ENCODE results near the gene ACTRT2.

The ACTRT2 gene

DNA sequence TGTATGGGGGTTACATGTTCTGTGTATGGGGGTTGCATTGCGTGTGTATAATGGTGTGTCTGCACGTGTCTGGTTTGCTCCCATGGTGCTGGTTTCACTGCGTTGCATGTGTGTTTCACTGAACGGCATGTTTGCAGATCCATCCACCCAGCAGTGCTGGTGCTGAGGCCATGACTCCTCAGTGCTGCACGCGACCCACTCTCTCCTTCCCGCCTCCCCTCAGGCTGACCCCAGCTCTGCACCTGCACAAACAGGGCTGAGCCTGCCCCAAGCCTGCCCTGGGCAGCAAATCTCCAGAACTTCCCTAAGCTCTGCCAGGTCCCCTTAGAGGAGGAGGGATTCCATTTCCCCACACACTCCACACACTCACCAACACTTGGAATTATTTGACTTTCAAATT is 18.7 kb downstream of the ACTRT2 start:
- Histone ChIP-seq H3K27me3 (ENCODE audit: control insufficient read depth in 2 of 2, insufficient read depth in 2 of 2, low read length in 2 of 2) (no peaks in the 10 kb centered on the region), H3K4me3 (ENCODE audit: low read length in 2 of 2) (no peak overlapping the region), H3K36me3 (ENCODE audit: control insufficient read depth in 2 of 2, insufficient read depth in 2 of 2, low read length in 2 of 2) (no peaks in the 10 kb centered on the region), H3K9me3 (ENCODE audit: control insufficient read depth in 2 of 2, low read length in 2 of 2) (no peaks in the 10 kb centered on the region), H3K27ac (ENCODE audit: low read depth in 2 of 2, low read length in 2 of 2) (no peak overlapping the region), H3K9ac (ENCODE audit: low read depth in 1 of 2, low read length in 2 of 2) (no peak overlapping the region), H3K4me1 (ENCODE audit: control insufficient read depth in 2 of 2, insufficient read depth in 2 of 2, low read length in 2 of 2) (no peaks in the 10 kb centered on the region)

GRCh38 chr1:3042481-3042880 is 21.2 kb downstream of the ACTRT2 start:
- no peak overlapping the region for H3K9ac ChIP-seq (ENCODE audit: low read depth in 1 of 2, low read length in 2 of 2)
- no peaks in the 10 kb centered on the region for H3K4me1 ChIP-seq (ENCODE audit: control insufficient read depth in 2 of 2, insufficient read depth in 2 of 2, low read length in 2 of 2)
- H3K4me3 ChIP-seq (ENCODE audit: low read length in 2 of 2) = no peak overlapping the region

DNA sequence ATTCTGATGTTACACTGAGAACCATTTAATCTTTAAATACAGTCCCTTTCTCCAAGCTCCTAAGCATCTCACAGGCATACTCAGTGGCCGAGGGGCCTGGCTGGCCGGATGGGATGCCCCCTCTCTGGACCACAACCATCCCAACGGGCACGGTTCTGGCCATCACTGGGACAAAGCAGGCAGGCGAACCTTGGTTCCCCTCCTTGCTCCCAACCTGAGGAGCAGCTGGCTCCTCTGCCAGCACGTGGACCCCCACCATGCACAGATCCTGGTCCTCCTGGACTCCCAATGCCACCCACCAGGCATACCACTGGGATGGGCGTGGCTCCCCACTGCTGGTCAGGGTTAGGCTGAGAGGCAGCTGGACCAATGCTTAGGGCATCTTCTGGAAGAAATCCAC is 27.9 kb downstream of the ACTRT2 start:
- Histone ChIP-seq H3K9me3 (ENCODE audit: control insufficient read depth in 2 of 2, low read length in 2 of 2) (no peaks in the 10 kb centered on the region), H3K27ac (ENCODE audit: low read depth in 2 of 2, low read length in 2 of 2) (no peak overlapping the region), H3K36me3 (ENCODE audit: control insufficient read depth in 2 of 2, insufficient read depth in 2 of 2, low read length in 2 of 2) (no peaks in the 10 kb centered on the region), H3K4me1 (ENCODE audit: control insufficient read depth in 2 of 2, insufficient read depth in 2 of 2, low read length in 2 of 2) (no peaks in the 10 kb centered on the region), H3K4me3 (ENCODE audit: low read length in 2 of 2) (no peak overlapping the region), H3K27me3 (ENCODE audit: control insufficient read depth in 2 of 2, insufficient read depth in 2 of 2, low read length in 2 of 2) (peaks cover 0 to 3% of the 10 kb centered on the region in 2 donors), H3K9ac (ENCODE audit: low read depth in 1 of 2, low read length in 2 of 2) (no peak overlapping the region)

More at GRCh38 chr1:3042481-3042880, 21.2 kb downstream of the ACTRT2 start:
- H3K27ac ChIP-seq (ENCODE audit: low read depth in 2 of 2, low read length in 2 of 2) = no peak overlapping the region
- H3K9me3 ChIP-seq (ENCODE audit: control insufficient read depth in 2 of 2, low read length in 2 of 2) = no peaks in the 10 kb centered on the region
- no peaks in the 10 kb centered on the region for H3K36me3 ChIP-seq (ENCODE audit: control insufficient read depth in 2 of 2, insufficient read depth in 2 of 2, low read length in 2 of 2)
- no peaks in the 10 kb centered on the region for H3K27me3 ChIP-seq (ENCODE audit: control insufficient read depth in 2 of 2, insufficient read depth in 2 of 2, low read length in 2 of 2)

GRCh38 chr1:3049905-3050304 is 28.6 kb downstream of the ACTRT2 start:
- H3K36me3 ChIP-seq (ENCODE audit: control insufficient read depth in 2 of 2, insufficient read depth in 2 of 2, low read length in 2 of 2) = no peaks in the 10 kb centered on the region
- no peaks in the 10 kb centered on the region for H3K4me1 ChIP-seq (ENCODE audit: control insufficient read depth in 2 of 2, insufficient read depth in 2 of 2, low read length in 2 of 2)
- H3K27ac ChIP-seq (ENCODE audit: low read depth in 2 of 2, low read length in 2 of 2) = no peak overlapping the region
- H3K9ac ChIP-seq (ENCODE audit: low read depth in 1 of 2, low read length in 2 of 2) = no peak overlapping the region
- peaks cover 0 to 3% of the 10 kb centered on the region in 2 donors for H3K27me3 ChIP-seq (ENCODE audit: control insufficient read depth in 2 of 2, insufficient read depth in 2 of 2, low read length in 2 of 2)
- no peaks in the 10 kb centered on the region for H3K9me3 ChIP-seq (ENCODE audit: control insufficient read depth in 2 of 2, low read length in 2 of 2)
- no peak overlapping the region for H3K4me3 ChIP-seq (ENCODE audit: low read length in 2 of 2)

DNA sequence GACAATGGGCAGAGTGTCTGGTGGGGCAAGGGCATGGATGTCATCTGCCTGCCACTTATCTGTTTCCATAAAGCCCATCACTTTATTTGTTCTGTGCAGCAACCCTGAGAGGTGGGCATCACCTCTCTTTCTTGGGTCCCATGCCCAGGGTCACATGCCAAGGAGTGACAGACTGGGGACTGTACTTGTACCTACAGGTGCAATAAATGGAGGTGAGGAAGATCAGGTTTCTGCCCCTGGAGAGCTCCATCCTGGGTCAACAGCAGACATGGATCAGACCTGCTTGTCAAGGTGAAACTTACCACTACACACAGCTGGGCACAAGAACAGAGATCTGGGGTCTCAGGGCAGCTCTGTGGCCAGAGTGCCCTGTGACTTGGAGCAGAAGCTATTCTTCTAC is 29.3 kb downstream of the ACTRT2 start:
- Histone ChIP-seq H3K27me3 (ENCODE audit: control insufficient read depth in 2 of 2, insufficient read depth in 2 of 2, low read length in 2 of 2) (peaks cover 0 to 3% of the 10 kb centered on the region in 2 donors), H3K4me1 (ENCODE audit: control insufficient read depth in 2 of 2, insufficient read depth in 2 of 2, low read length in 2 of 2) (no peaks in the 10 kb centered on the region), H3K36me3 (ENCODE audit: control insufficient read depth in 2 of 2, insufficient read depth in 2 of 2, low read length in 2 of 2) (no peaks in the 10 kb centered on the region), H3K4me3 (ENCODE audit: low read length in 2 of 2) (no peak overlapping the region), H3K9ac (ENCODE audit: low read depth in 1 of 2, low read length in 2 of 2) (no peak overlapping the region), H3K27ac (ENCODE audit: low read depth in 2 of 2, low read length in 2 of 2) (no peak overlapping the region), H3K9me3 (ENCODE audit: control insufficient read depth in 2 of 2, low read length in 2 of 2) (no peaks in the 10 kb centered on the region)

GRCh38 chr1:3051270-3052268 is 30.3 kb downstream of the ACTRT2 start:
- Histone ChIP-seq H3K27me3 (ENCODE audit: control insufficient read depth in 2 of 2, insufficient read depth in 2 of 2, low read length in 2 of 2) (peaks cover 0 to 3% of the 10 kb centered on the region in 2 donors), H3K4me3 (ENCODE audit: low read length in 2 of 2) (no peak overlapping the region), H3K9ac (ENCODE audit: low read depth in 1 of 2, low read length in 2 of 2) (no peak overlapping the region), H3K9me3 (ENCODE audit: control insufficient read depth in 2 of 2, low read length in 2 of 2) (no peaks in the 10 kb centered on the region), H3K4me1 (ENCODE audit: control insufficient read depth in 2 of 2, insufficient read depth in 2 of 2, low read length in 2 of 2) (no peaks in the 10 kb centered on the region), H3K27ac (ENCODE audit: low read depth in 2 of 2, low read length in 2 of 2) (no peak overlapping the region), H3K36me3 (ENCODE audit: control insufficient read depth in 2 of 2, insufficient read depth in 2 of 2, low read length in 2 of 2) (no peaks in the 10 kb centered on the region)

DNA sequence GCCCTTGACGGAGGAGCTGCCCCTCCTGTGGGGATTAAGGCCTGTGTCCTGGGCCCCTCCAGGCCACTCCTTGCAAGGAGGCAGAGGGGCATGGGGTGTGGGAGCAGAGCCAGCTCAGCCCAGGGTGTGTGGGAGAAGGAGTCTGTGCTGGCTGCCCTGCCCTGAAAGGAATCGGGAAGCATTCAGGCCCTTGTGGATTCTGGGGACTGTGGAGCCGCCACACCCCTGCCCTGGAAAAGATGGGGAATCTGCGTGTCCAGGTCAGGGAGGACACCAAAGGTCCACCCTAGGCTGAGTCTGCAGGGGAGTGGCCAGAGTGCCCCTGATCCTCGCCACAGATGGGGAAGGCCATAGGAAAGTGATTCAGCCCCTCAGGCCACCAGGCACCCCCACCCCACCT is 31.2 kb downstream of the ACTRT2 start:
- Histone ChIP-seq H3K27me3 (ENCODE audit: control insufficient read depth in 2 of 2, insufficient read depth in 2 of 2, low read length in 2 of 2) (peaks cover 0 to 3% of the 10 kb centered on the region in 2 donors), H3K9me3 (ENCODE audit: control insufficient read depth in 2 of 2, low read length in 2 of 2) (no peaks in the 10 kb centered on the region), H3K36me3 (ENCODE audit: control insufficient read depth in 2 of 2, insufficient read depth in 2 of 2, low read length in 2 of 2) (no peaks in the 10 kb centered on the region), H3K4me1 (ENCODE audit: control insufficient read depth in 2 of 2, insufficient read depth in 2 of 2, low read length in 2 of 2) (no peaks in the 10 kb centered on the region), H3K27ac (ENCODE audit: low read depth in 2 of 2, low read length in 2 of 2) (no peak overlapping the region), H3K9ac (ENCODE audit: low read depth in 1 of 2, low read length in 2 of 2) (no peak overlapping the region), H3K4me3 (ENCODE audit: low read length in 2 of 2) (no peak overlapping the region)

DNA sequence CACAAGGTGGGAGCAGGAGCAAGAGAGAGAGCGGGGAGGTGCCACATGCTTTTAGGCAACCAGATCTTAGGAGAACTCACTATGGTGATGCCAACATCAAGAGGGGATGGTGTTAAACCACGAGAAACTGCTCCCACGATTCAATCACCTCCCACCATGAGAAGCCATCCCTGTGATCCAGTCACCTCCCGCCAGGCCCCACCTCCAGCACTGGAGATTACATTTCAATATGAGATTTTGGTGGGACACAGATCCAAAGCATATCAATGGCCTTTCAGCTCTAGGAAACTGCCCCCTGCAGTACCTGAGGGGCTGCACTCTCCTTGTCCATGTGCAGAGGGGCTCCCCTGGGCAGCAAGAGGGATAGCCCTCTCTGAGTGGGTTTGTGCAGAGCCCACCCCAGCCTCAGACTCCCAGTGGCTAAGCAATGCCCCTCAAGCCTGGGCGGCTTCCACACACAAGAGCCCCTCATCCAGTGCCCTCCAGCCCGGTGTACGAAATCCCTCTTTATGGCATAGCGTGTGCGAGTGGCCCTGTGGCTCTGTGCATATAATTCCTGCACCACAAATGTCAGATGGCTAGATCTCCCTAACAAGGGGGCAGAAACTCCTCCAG is 32.2 kb downstream of the ACTRT2 start:
- Histone ChIP-seq H3K9ac (ENCODE audit: low read depth in 1 of 2, low read length in 2 of 2) (no peak overlapping the region), H3K27me3 (ENCODE audit: control insufficient read depth in 2 of 2, insufficient read depth in 2 of 2, low read length in 2 of 2) (peaks cover 1 to 5% of the 10 kb centered on the region in 2 donors), H3K9me3 (ENCODE audit: control insufficient read depth in 2 of 2, low read length in 2 of 2) (no peaks in the 10 kb centered on the region), H3K27ac (ENCODE audit: low read depth in 2 of 2, low read length in 2 of 2) (no peak overlapping the region), H3K4me3 (ENCODE audit: low read length in 2 of 2) (no peak overlapping the region), H3K36me3 (ENCODE audit: control insufficient read depth in 2 of 2, insufficient read depth in 2 of 2, low read length in 2 of 2) (no peaks in the 10 kb centered on the region), H3K4me1 (ENCODE audit: control insufficient read depth in 2 of 2, insufficient read depth in 2 of 2, low read length in 2 of 2) (no peaks in the 10 kb centered on the region)

DNA sequence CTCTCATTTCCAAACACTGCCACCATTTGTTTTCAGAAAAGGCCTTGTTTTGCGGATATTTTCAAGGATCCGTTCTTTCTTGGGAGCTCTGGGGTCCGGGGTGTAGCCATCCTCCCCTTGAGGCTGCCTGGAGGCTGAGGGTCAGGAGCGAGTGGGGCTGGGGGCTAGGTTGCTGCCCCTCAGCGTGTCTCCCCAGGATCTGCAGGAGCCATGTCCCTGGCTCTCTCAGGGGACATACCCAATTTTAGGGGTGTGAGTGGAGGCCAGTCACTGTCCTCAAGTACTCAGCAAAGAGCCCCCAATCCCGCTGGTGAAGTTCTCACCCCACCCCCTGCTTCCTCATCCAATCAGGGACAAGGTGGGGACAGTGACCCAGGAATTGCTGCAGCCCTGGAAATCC is 32.7 kb downstream of the ACTRT2 start:
- Histone ChIP-seq H3K9ac (ENCODE audit: low read depth in 1 of 2, low read length in 2 of 2) (no peak overlapping the region), H3K27me3 (ENCODE audit: control insufficient read depth in 2 of 2, insufficient read depth in 2 of 2, low read length in 2 of 2) (peaks cover 5 to 6% of the 10 kb centered on the region in 2 donors), H3K4me3 (ENCODE audit: low read length in 2 of 2) (no peak overlapping the region), H3K9me3 (ENCODE audit: control insufficient read depth in 2 of 2, low read length in 2 of 2) (no peaks in the 10 kb centered on the region), H3K27ac (ENCODE audit: low read depth in 2 of 2, low read length in 2 of 2) (no peak overlapping the region), H3K4me1 (ENCODE audit: control insufficient read depth in 2 of 2, insufficient read depth in 2 of 2, low read length in 2 of 2) (no peaks in the 10 kb centered on the region), H3K36me3 (ENCODE audit: control insufficient read depth in 2 of 2, insufficient read depth in 2 of 2, low read length in 2 of 2) (no peaks in the 10 kb centered on the region)

GRCh38 chr1:3054474-3054873 is 33.2 kb downstream of the ACTRT2 start:
- Histone ChIP-seq H3K36me3 (ENCODE audit: control insufficient read depth in 2 of 2, insufficient read depth in 2 of 2, low read length in 2 of 2) (no peaks in the 10 kb centered on the region), H3K9me3 (ENCODE audit: control insufficient read depth in 2 of 2, low read length in 2 of 2) (no peaks in the 10 kb centered on the region), H3K27me3 (ENCODE audit: control insufficient read depth in 2 of 2, insufficient read depth in 2 of 2, low read length in 2 of 2) (peaks cover 5 to 7% of the 10 kb centered on the region in 2 donors), H3K4me3 (ENCODE audit: low read length in 2 of 2) (no peak overlapping the region), H3K4me1 (ENCODE audit: control insufficient read depth in 2 of 2, insufficient read depth in 2 of 2, low read length in 2 of 2) (no peaks in the 10 kb centered on the region), H3K27ac (ENCODE audit: low read depth in 2 of 2, low read length in 2 of 2) (no peak overlapping the region), H3K9ac (ENCODE audit: low read depth in 1 of 2, low read length in 2 of 2) (no peak overlapping the region)

Data from mucosa of rectum (tissue), 2 donors.